WTC11 (cell line): ENCODE measurements around the gene TFF3. TPM values are rescaled to one million over a fixed set of nuclear protein-coding genes. Genes with fewer than 3 reads are reported as not detected.

Experiments used
- ATAC-seq: fragments of 200-7000 bp; cut with Tn5 transposase; 2 replicates; pipeline ENCODE4 v1.10.0; 2021; ENCODE audit warnings: mild to moderate bottlenecking, moderate library complexity
- CTCF ChIA-PET: fragments of 300-600 bp; sonication (Branson Sonifier 250); formaldehyde crosslinking; loops from one replicate; lab custom pipeline; 2021; ENCODE audit warnings: antibody characterized with exemption; lab: Charles Lee
- POLR2A ChIA-PET: fragments of 350-600 bp; sonication (Branson Sonifier 250); formaldehyde crosslinking; loops from one replicate; lab custom pipeline; 2021; ENCODE audit warnings: antibody characterized with exemption; lab: Charles Lee
- DNase-seq: peaks from one replicate; pipeline ENCODE4 v3.0.0; 2021; ENCODE audit warnings: low spot score
- H3K27ac Mint-ChIP-seq: 2 replicates; pipeline ENCODE4 v1.8.0; 2021; ENCODE audit warnings: mixed read lengths
- H3K27me3 Mint-ChIP-seq: 2 replicates; pipeline ENCODE4 v1.8.0; 2021; ENCODE audit warnings: low read depth, mild to moderate bottlenecking, moderate library complexity, mixed read lengths
- H3K36me3 Mint-ChIP-seq: 2 replicates; pipeline ENCODE4 v1.8.0; 2021; ENCODE audit warnings: mixed read lengths
- H3K4me1 Mint-ChIP-seq: 2 replicates; pipeline ENCODE4 v1.8.0; 2022; ENCODE audit warnings: mixed read lengths
- H3K4me3 Mint-ChIP-seq: 2 replicates; pipeline ENCODE4 v1.8.0; 2021; ENCODE audit warnings: mild to moderate bottlenecking, moderate library complexity, mixed read lengths
- H3K9me3 Mint-ChIP-seq: 2 replicates; pipeline ENCODE4 v1.8.0; 2021; ENCODE audit warnings: mixed read lengths
- CBFB ChIP-seq: sonication (generic); formaldehyde crosslinking; IDR thresholded peaks from 2 replicates; pipeline ENCODE4 v1.8.1; 2022; ENCODE audit warnings: mild to moderate bottlenecking, low read depth, missing genetic modification reagents
- CREM ChIP-seq: sonication (generic); formaldehyde crosslinking; IDR thresholded peaks from 2 replicates; pipeline ENCODE4 v1.8.1; 2022; ENCODE audit warnings: mild to moderate bottlenecking, missing genetic modification reagents, moderate library complexity
- FOXK1 ChIP-seq: sonication (generic); formaldehyde crosslinking; IDR thresholded peaks from 2 replicates; pipeline ENCODE4 v1.8.0; 2022; ENCODE audit warnings: mild to moderate bottlenecking, moderate library complexity, missing genetic modification reagents
- GTF2I ChIP-seq: fragments of 250-450 bp; sonication (Bioruptor Pico); conservative IDR thresholded peaks from 2 replicates; pipeline ENCODE4 v1.4.0; 2021; ENCODE audit warnings: mild to moderate bottlenecking
- SMAD3 ChIP-seq: sonication (generic); formaldehyde crosslinking; IDR thresholded peaks from 2 replicates; pipeline ENCODE4 v1.8.0; 2022; ENCODE audit warnings: missing genetic modification reagents, mild to moderate bottlenecking, borderline replicate concordance
- SMAD4 ChIP-seq: sonication (generic); formaldehyde crosslinking; IDR thresholded peaks from 2 replicates; pipeline ENCODE4 v1.8.0; 2022; ENCODE audit warnings: mild to moderate bottlenecking, missing genetic modification reagents
- TP53 ChIP-seq: sonication (generic); formaldehyde crosslinking; IDR thresholded peaks from 2 replicates; pipeline ENCODE4 v1.8.1; 2023; ENCODE audit warnings: mild to moderate bottlenecking, missing genetic modification reagents
- total RNA-seq: library from RNA; stranded (reverse); gene quantifications from 3 replicates; pipeline ENCODE4 v1.2.3, GENCODE V29; 2021
- TF ChIP-seq, protein P1 (sequence below): fragments of 250-450 bp; sonication (Bioruptor Pico); IDR thresholded peaks from 2 replicates; pipeline ENCODE4 v1.9.0; 2021; ENCODE audit warnings: mild to moderate bottlenecking
- TF ChIP-seq, protein P2 (sequence below): sonication (generic); formaldehyde crosslinking; IDR thresholded peaks from 2 replicates; pipeline ENCODE4 v1.8.1; 2022; ENCODE audit warnings: low read depth, mild to moderate bottlenecking, moderate library complexity, missing genetic modification reagents, borderline replicate concordance
- TF ChIP-seq, protein P3 (sequence below): sonication (generic); formaldehyde crosslinking; IDR thresholded peaks from 2 replicates; pipeline ENCODE4 v1.8.0; 2023; ENCODE audit warnings: missing genetic modification reagents, mild to moderate bottlenecking, borderline replicate concordance
- TF ChIP-seq, protein P4 (sequence below): fragments of 250-450 bp; sonication (Bioruptor Pico); IDR thresholded peaks from 2 replicates; pipeline ENCODE4 v1.8.0; 2021; ENCODE audit warnings: mild to moderate bottlenecking
- TF ChIP-seq, protein P5 (sequence below): sonication (generic); formaldehyde crosslinking; IDR thresholded peaks from 2 replicates; pipeline ENCODE4 v1.8.0; 2022; ENCODE audit warnings: missing genetic modification reagents
- TF ChIP-seq, protein P6 (sequence below): fragments of 250-450 bp; sonication (Bioruptor Pico); IDR thresholded peaks from 2 replicates; pipeline ENCODE4 v1.9.0; 2021; ENCODE audit warnings: mild to moderate bottlenecking
- TF ChIP-seq, protein P7 (sequence below): sonication (generic); formaldehyde crosslinking; IDR thresholded peaks from 2 replicates; pipeline ENCODE4 v1.8.0; 2022; ENCODE audit warnings: mild to moderate bottlenecking, missing genetic modification reagents
- TF ChIP-seq, protein P8 (sequence below): sonication (generic); formaldehyde crosslinking; IDR thresholded peaks from 2 replicates; pipeline ENCODE4 v1.8.1; 2023; ENCODE audit warnings: mild to moderate bottlenecking, missing genetic modification reagents
- TF ChIP-seq, protein P9 (sequence below): sonication (generic); formaldehyde crosslinking; IDR thresholded peaks from 2 replicates; pipeline ENCODE4 v1.8.1; 2022; ENCODE audit warnings: mild to moderate bottlenecking, moderate library complexity, missing genetic modification reagents

TFF3 gene
- total RNA-seq, 1 experiment from 2014 or later: 4.2 TPM

DNA sequence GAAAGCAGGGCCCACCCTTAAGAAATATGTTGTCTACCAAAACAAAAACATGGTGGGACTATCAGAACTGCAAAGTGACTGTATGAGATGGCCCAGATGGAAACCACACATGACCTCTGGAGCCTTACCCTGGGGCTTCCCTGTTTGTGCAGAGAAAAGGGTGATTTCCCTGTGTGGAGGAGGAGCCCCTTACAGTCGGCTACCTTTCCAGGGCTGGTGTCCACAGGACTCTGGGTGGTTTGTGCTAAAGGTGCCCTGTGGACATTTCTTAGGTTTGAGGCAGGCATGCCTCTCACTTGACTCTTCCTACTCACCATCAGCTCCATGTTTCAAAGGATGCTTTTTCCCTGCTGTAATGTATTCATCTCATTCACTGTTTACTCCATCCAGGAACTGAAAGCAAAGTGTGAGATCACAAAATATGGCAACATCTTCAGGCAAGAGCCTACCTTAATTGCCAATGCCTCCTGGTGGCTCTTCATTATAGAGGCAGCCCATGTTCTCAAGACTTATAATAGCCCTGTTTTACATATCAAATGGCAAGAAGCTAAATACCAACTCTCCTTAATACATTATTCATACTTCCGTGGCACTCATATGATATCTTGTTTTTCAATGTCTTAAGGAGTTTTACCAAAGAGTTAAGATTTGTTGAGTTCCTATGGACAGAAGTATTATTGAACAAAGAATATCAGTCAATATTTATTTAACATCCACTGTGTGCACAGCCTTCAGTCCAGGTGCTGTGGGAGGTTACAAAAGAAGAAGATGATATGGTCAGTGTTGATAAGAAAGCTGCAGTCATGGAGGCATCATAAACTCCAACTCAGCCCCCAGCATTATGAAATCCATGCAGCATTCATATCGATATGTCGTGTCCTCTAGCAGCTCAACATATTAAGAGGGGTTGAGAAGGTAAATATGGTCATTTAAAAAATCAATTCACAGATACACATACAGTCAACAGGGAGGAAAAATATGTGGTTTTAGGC lies 15.5 kb upstream of the TFF3 start:
- peak overlapping the region; percentile 75; the same call in 1 of the 2 replicates for H3K27ac Mint-ChIP-seq
- POLR2A ChIA-PET: no interaction called here
- TF ChIP-seq, protein P1, sequence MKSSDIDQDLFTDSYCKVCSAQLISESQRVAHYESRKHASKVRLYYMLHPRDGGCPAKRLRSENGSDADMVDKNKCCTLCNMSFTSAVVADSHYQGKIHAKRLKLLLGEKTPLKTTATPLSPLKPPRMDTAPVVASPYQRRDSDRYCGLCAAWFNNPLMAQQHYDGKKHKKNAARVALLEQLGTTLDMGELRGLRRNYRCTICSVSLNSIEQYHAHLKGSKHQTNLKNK: no peak
- TF ChIP-seq, protein P2, sequence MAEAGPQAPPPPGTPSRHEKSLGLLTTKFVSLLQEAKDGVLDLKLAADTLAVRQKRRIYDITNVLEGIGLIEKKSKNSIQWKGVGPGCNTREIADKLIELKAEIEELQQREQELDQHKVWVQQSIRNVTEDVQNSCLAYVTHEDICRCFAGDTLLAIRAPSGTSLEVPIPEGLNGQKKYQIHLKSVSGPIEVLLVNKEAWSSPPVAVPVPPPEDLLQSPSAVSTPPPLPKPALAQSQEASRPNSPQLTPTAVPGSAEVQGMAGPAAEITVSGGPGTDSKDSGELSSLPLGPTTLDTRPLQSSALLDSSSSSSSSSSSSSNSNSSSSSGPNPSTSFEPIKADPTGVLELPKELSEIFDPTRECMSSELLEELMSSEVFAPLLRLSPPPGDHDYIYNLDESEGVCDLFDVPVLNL (CRISPR knock-in tag): no peak
- TF ChIP-seq CBFB (CRISPR knock-in tag) (no peak), CREM (no peak), GTF2I (CRISPR knock-in tag) (no peak), FOXK1 (CRISPR knock-in tag) (no peak), TP53 (CRISPR knock-in tag) (no peak), SMAD3 (no peak), SMAD4 (CRISPR knock-in tag) (no peak)
- TF ChIP-seq, protein P3, sequence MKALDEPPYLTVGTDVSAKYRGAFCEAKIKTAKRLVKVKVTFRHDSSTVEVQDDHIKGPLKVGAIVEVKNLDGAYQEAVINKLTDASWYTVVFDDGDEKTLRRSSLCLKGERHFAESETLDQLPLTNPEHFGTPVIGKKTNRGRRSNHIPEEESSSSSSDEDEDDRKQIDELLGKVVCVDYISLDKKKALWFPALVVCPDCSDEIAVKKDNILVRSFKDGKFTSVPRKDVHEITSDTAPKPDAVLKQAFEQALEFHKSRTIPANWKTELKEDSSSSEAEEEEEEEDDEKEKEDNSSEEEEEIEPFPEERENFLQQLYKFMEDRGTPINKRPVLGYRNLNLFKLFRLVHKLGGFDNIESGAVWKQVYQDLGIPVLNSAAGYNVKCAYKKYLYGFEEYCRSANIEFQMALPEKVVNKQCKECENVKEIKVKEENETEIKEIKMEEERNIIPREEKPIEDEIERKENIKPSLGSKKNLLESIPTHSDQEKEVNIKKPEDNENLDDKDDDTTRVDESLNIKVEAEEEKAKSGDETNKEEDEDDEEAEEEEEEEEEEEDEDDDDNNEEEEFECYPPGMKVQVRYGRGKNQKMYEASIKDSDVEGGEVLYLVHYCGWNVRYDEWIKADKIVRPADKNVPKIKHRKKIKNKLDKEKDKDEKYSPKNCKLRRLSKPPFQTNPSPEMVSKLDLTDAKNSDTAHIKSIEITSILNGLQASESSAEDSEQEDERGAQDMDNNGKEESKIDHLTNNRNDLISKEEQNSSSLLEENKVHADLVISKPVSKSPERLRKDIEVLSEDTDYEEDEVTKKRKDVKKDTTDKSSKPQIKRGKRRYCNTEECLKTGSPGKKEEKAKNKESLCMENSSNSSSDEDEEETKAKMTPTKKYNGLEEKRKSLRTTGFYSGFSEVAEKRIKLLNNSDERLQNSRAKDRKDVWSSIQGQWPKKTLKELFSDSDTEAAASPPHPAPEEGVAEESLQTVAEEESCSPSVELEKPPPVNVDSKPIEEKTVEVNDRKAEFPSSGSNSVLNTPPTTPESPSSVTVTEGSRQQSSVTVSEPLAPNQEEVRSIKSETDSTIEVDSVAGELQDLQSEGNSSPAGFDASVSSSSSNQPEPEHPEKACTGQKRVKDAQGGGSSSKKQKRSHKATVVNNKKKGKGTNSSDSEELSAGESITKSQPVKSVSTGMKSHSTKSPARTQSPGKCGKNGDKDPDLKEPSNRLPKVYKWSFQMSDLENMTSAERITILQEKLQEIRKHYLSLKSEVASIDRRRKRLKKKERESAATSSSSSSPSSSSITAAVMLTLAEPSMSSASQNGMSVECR (CRISPR knock-in tag): no peak
- TF ChIP-seq, protein P4, sequence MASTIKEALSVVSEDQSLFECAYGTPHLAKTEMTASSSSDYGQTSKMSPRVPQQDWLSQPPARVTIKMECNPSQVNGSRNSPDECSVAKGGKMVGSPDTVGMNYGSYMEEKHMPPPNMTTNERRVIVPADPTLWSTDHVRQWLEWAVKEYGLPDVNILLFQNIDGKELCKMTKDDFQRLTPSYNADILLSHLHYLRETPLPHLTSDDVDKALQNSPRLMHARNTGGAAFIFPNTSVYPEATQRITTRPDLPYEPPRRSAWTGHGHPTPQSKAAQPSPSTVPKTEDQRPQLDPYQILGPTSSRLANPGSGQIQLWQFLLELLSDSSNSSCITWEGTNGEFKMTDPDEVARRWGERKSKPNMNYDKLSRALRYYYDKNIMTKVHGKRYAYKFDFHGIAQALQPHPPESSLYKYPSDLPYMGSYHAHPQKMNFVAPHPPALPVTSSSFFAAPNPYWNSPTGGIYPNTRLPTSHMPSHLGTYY: no peak
- TF ChIP-seq, protein P5, sequence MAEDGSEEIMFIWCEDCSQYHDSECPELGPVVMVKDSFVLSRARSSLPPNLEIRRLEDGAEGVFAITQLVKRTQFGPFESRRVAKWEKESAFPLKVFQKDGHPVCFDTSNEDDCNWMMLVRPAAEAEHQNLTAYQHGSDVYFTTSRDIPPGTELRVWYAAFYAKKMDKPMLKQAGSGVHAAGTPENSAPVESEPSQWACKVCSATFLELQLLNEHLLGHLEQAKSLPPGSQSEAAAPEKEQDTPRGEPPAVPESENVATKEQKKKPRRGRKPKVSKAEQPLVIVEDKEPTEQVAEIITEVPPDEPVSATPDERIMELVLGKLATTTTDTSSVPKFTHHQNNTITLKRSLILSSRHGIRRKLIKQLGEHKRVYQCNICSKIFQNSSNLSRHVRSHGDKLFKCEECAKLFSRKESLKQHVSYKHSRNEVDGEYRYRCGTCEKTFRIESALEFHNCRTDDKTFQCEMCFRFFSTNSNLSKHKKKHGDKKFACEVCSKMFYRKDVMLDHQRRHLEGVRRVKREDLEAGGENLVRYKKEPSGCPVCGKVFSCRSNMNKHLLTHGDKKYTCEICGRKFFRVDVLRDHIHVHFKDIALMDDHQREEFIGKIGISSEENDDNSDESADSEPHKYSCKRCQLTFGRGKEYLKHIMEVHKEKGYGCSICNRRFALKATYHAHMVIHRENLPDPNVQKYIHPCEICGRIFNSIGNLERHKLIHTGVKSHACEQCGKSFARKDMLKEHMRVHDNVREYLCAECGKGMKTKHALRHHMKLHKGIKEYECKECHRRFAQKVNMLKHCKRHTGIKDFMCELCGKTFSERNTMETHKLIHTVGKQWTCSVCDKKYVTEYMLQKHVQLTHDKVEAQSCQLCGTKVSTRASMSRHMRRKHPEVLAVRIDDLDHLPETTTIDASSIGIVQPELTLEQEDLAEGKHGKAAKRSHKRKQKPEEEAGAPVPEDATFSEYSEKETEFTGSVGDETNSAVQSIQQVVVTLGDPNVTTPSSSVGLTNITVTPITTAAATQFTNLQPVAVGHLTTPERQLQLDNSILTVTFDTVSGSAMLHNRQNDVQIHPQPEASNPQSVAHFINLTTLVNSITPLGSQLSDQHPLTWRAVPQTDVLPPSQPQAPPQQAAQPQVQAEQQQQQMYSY (CRISPR knock-in tag): no peak
- TF ChIP-seq, protein P6, sequence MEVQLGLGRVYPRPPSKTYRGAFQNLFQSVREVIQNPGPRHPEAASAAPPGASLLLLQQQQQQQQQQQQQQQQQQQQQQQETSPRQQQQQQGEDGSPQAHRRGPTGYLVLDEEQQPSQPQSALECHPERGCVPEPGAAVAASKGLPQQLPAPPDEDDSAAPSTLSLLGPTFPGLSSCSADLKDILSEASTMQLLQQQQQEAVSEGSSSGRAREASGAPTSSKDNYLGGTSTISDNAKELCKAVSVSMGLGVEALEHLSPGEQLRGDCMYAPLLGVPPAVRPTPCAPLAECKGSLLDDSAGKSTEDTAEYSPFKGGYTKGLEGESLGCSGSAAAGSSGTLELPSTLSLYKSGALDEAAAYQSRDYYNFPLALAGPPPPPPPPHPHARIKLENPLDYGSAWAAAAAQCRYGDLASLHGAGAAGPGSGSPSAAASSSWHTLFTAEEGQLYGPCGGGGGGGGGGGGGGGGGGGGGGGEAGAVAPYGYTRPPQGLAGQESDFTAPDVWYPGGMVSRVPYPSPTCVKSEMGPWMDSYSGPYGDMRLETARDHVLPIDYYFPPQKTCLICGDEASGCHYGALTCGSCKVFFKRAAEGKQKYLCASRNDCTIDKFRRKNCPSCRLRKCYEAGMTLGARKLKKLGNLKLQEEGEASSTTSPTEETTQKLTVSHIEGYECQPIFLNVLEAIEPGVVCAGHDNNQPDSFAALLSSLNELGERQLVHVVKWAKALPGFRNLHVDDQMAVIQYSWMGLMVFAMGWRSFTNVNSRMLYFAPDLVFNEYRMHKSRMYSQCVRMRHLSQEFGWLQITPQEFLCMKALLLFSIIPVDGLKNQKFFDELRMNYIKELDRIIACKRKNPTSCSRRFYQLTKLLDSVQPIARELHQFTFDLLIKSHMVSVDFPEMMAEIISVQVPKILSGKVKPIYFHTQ (CRISPR knock-in tag): no peak
- TF ChIP-seq, protein P7, sequence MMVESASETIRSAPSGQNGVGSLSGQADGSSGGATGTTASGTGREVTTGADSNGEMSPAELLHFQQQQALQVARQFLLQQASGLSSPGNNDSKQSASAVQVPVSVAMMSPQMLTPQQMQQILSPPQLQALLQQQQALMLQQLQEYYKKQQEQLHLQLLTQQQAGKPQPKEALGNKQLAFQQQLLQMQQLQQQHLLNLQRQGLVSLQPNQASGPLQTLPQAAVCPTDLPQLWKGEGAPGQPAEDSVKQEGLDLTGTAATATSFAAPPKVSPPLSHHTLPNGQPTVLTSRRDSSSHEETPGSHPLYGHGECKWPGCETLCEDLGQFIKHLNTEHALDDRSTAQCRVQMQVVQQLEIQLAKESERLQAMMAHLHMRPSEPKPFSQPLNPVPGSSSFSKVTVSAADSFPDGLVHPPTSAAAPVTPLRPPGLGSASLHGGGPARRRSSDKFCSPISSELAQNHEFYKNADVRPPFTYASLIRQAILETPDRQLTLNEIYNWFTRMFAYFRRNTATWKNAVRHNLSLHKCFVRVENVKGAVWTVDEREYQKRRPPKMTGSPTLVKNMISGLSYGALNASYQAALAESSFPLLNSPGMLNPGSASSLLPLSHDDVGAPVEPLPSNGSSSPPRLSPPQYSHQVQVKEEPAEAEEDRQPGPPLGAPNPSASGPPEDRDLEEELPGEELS (CRISPR knock-in tag): no peak
- TF ChIP-seq, protein P8, sequence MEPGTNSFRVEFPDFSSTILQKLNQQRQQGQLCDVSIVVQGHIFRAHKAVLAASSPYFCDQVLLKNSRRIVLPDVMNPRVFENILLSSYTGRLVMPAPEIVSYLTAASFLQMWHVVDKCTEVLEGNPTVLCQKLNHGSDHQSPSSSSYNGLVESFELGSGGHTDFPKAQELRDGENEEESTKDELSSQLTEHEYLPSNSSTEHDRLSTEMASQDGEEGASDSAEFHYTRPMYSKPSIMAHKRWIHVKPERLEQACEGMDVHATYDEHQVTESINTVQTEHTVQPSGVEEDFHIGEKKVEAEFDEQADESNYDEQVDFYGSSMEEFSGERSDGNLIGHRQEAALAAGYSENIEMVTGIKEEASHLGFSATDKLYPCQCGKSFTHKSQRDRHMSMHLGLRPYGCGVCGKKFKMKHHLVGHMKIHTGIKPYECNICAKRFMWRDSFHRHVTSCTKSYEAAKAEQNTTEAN (CRISPR knock-in tag): no peak
- TF ChIP-seq, protein P9, sequence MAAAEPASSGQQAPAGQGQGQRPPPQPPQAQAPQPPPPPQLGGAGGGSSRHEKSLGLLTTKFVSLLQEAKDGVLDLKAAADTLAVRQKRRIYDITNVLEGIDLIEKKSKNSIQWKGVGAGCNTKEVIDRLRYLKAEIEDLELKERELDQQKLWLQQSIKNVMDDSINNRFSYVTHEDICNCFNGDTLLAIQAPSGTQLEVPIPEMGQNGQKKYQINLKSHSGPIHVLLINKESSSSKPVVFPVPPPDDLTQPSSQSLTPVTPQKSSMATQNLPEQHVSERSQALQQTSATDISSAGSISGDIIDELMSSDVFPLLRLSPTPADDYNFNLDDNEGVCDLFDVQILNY: no peak

More for the DNA sequence above, 15.5 kb upstream of the TFF3 start:
- Mint-ChIP-seq H3K4me3 (no peak overlapping the region), H3K9me3 (peaks cover 44% of the 10 kb centered on the region), H3K36me3 (peaks cover 41% of the 10 kb centered on the region), H3K27me3 (peaks cover 25% of the 10 kb centered on the region), H3K4me1 (peaks cover 16% of the 10 kb centered on the region)
- DNase-seq (no peak), ATAC-seq (no peak)
- CTCF ChIA-PET: interaction anchor here (1.0 to 1.2 kb wide), 2 partner anchors 12 to 21 kb away, joined by 4 to 8 read pairs; no protein-coding TSS in a partner anchor
